Nephron (organoid): ENCODE results near the gene ZMYM4.

Experiments
- H3K27ac Mint-ChIP-seq, 3 experiments: 2 replicates each; pipeline ENCODE4 v1.8.0; 2020; ENCODE audit warnings: mixed read lengths in 3 of 3, mild to moderate bottlenecking in 2 of 3, moderate library complexity in 1 of 3
- H3K27me3 Mint-ChIP-seq: 2 replicates; pipeline ENCODE4 v1.8.0; 2021; ENCODE audit warnings: low read depth, mild to moderate bottlenecking, moderate library complexity, mixed read lengths
- H3K36me3 Mint-ChIP-seq: 2 replicates; pipeline ENCODE4 v1.8.0; 2020; ENCODE audit warnings: low read depth, mixed read lengths
- H3K4me1 Mint-ChIP-seq: 2 replicates; pipeline ENCODE4 v1.8.0; 2020; ENCODE audit warnings: mixed read lengths
- H3K4me3 Mint-ChIP-seq, 3 experiments: 2 replicates each; pipeline ENCODE4 v1.8.0; 2020; ENCODE audit warnings: mild to moderate bottlenecking in 3 of 3, mixed read lengths in 3 of 3, moderate library complexity in 2 of 3
- H3K9me3 Mint-ChIP-seq: 2 replicates; pipeline ENCODE4 v1.8.0; 2020; ENCODE audit warnings: mixed read lengths
- TF ChIP-seq, protein P1 (sequence below), 3 experiments: fragments of 200-600 bp; sonication (generic); IDR thresholded peaks; one replicate each; pipeline ENCODE4 v1.5.0; 2021; ENCODE audit warnings: antibody characterized with exemption in 3 of 3; ENCODE audit not compliant: unreplicated experiment in 3 of 3

The ZMYM4 gene

DNA sequence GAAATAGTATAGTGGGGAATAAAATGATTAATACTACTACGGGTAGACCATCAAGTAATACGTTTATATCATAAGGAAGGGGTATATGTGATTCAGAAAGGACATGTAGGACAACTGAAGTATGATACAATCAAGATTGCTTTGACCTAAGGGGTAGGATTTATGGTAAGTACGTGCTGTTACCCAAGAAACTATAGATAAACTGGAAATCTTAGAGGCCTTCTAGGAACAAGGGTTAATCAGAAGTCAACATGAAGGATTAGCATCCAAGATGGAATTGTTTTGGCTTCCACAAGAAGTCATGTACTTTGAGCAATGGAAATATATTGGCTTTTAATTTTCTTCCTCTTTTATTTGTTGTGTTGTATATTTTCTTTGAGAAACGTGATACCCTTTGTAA is 13.2 kb upstream of the ZMYM4 start:
- Mint-ChIP-seq H3K9me3 (no peaks in the 10 kb centered on the region), H3K4me1 (no peaks in the 10 kb centered on the region), H3K36me3 (no peaks in the 10 kb centered on the region), H3K27me3 (peaks cover 5% of the 10 kb centered on the region), H3K27ac (no peak overlapping the region), H3K4me3 (no peak overlapping the region)
- TF ChIP-seq, protein P1, sequence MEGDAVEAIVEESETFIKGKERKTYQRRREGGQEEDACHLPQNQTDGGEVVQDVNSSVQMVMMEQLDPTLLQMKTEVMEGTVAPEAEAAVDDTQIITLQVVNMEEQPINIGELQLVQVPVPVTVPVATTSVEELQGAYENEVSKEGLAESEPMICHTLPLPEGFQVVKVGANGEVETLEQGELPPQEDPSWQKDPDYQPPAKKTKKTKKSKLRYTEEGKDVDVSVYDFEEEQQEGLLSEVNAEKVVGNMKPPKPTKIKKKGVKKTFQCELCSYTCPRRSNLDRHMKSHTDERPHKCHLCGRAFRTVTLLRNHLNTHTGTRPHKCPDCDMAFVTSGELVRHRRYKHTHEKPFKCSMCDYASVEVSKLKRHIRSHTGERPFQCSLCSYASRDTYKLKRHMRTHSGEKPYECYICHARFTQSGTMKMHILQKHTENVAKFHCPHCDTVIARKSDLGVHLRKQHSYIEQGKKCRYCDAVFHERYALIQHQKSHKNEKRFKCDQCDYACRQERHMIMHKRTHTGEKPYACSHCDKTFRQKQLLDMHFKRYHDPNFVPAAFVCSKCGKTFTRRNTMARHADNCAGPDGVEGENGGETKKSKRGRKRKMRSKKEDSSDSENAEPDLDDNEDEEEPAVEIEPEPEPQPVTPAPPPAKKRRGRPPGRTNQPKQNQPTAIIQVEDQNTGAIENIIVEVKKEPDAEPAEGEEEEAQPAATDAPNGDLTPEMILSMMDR (IDR thresholded peaks at IDR 0.05; ENCODE audit: unreplicated experiment in 3 of 3): no peak

DNA sequence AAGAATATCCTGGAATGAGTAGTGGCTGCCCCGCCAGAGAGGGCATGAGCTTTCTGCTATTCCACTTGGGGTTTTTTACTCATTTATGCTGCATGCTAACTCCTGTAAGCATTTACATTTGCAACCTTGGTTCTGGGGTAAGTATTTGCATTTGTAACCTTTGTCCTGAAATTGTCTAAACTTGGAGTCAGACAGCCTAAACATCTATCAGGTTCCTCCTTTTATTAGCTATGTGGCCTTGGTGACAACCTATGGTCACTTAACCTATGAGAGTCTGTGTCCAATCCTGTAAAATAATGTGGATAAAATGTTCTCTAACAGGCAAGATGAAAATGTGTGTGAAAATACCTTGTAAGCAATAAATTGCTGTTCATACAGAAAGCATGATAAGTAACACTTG is 8.9 kb upstream of the ZMYM4 start:
- Mint-ChIP-seq H3K9me3 (no peaks in the 10 kb centered on the region), H3K4me1 (peaks cover under 1% of the 10 kb centered on the region), H3K27ac (no peak overlapping the region), H3K27me3 (no peaks in the 10 kb centered on the region), H3K36me3 (no peaks in the 10 kb centered on the region), H3K4me3 (no peak overlapping the region)
- TF ChIP-seq, protein P1 (IDR thresholded peaks at IDR 0.05; ENCODE audit: unreplicated experiment in 3 of 3): no peak

DNA sequence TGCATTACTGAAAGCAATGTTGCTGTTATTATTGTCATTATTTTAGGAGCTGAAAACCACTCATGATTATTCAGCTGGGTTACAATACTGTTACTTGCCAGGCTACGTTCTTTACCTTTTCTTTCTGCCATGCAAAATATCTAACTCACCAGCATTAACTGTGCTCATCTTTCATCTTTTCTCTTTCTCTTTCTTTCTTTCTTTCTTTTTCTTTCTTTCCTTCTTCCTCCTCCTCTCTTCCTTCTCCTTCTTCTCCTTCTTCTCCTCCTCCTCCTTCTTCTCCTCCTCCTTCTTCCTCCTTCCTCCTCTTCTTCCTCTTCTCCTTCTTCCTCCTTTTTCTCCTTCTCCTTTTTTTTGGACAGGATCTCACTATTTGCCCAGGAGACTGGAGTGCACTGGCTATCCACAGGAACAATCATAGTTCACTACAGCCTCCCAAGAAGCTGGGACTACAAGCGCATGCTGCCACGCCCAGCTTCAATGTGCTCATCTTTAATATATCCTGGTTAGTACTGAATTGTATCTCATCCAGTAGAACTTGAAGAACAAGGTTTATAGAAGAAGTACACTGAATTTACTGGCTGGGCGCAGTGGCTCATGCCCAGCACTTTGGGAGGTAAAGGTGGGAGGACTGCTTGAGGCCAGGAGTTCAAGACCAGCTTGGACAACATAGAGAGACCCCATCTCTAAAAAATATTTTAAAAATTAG is 6.9 kb upstream of the ZMYM4 start:
- TF ChIP-seq, protein P1 (IDR thresholded peaks at IDR 0.05; ENCODE audit: unreplicated experiment in 3 of 3): no peak
- H3K36me3 Mint-ChIP-seq: no peaks in the 10 kb centered on the region
- no peak overlapping the region for H3K4me3 Mint-ChIP-seq
- no peaks in the 10 kb centered on the region for H3K9me3 Mint-ChIP-seq
- peaks cover 13% of the 10 kb centered on the region for H3K4me1 Mint-ChIP-seq
- no peaks in the 10 kb centered on the region for H3K27me3 Mint-ChIP-seq
- no peak overlapping the region for H3K27ac Mint-ChIP-seq

DNA sequence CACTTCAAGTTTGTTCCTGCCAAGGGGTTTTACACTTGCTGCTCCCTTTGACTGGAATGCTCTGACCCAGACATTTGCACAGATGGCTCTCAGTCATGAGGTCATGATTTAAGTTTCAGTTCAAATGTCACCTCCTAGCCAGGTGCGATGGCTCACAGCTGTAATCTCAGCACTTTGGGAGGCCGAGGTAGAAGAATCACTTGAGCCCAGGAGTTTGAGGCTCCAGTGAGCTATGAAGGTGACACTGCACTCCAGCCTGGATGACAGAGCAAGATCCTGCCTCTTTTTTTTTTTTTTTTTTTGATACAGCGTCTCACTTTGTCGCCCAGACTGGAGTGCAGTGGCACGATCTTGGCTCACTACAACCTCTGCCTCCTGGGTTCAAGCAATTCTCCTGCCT is 4.5 kb upstream of the ZMYM4 start:
- no peak overlapping the region for H3K4me3 Mint-ChIP-seq
- TF ChIP-seq, protein P1 (IDR thresholded peaks at IDR 0.05; ENCODE audit: unreplicated experiment in 3 of 3): no peak
- H3K4me1 Mint-ChIP-seq: peaks cover 22% of the 10 kb centered on the region
- no peaks in the 10 kb centered on the region for H3K27me3 Mint-ChIP-seq
- H3K36me3 Mint-ChIP-seq: no peaks in the 10 kb centered on the region
- H3K27ac Mint-ChIP-seq: no peak overlapping the region
- no peaks in the 10 kb centered on the region for H3K9me3 Mint-ChIP-seq

DNA sequence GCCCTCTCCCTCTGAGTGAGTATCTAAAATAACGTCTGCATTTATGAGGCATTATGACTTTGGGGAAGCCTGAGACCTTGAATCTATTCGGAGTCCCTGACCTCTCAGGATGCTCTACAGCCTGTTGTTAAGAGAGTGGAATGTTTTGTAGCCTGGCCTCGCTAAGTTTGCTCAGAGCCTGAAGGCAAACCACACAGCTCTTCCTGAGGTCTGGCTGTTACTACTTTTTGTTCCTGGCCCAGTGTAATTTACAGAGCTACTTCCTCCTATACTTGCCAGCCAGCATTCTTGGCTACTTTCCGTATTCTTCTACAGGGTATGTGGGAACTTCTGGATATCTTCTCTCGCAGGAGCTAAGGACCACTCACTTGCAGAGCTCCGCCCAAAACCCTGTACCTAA is 3.6 kb upstream of the ZMYM4 start:
- no peak overlapping the region for H3K4me3 Mint-ChIP-seq
- H3K36me3 Mint-ChIP-seq: no peaks in the 10 kb centered on the region
- no peaks in the 10 kb centered on the region for H3K9me3 Mint-ChIP-seq
- TF ChIP-seq, protein P1 (IDR thresholded peaks at IDR 0.05; ENCODE audit: unreplicated experiment in 3 of 3): no peak
- H3K4me1 Mint-ChIP-seq: peaks cover 25% of the 10 kb centered on the region
- no peaks in the 10 kb centered on the region for H3K27me3 Mint-ChIP-seq
- H3K27ac Mint-ChIP-seq: peak overlapping the region; percentile 32 to 81 (median 59)

DNA sequence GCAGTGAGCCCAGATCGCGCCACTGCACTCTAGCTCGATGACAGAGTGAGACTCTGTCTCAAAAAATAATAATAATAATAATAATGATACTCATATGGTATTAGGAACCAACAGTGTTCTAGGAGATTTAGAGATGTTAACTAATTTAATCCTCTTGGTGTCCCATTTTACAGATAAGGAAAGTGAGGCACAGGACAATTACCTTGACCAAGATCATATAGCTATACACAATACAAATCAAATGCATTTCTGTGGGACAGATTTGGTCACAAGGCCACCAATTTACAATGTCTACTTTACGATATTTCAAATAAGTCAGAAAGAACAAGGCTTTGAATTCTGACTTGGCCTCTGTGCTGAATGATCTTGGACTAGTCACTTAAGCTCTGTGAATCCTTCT is 2.2 kb upstream of the ZMYM4 start:
- Mint-ChIP-seq H3K4me1 (peaks cover 36% of the 10 kb centered on the region), H3K4me3 (no peak overlapping the region), H3K9me3 (no peaks in the 10 kb centered on the region), H3K27ac (no peak overlapping the region), H3K27me3 (no peaks in the 10 kb centered on the region), H3K36me3 (peaks cover 7% of the 10 kb centered on the region)
- TF ChIP-seq, protein P1 (IDR thresholded peaks at IDR 0.05; ENCODE audit: unreplicated experiment in 3 of 3): no peak
